SKM-1 (cell line): Measurements from ENCODE around the gene ANKAR.
A peak's percentile ranks its signal among the peaks of the same experiment; 100 is the strongest.
"Not testable (repeated sequence)": the region's sequence is repeated elsewhere in the genome, so short reads cannot be mapped to it uniquely, and the experiment has no call there.

Experiments
- DNase-seq: peaks from one replicate; lab custom pipeline; 2025; ENCODE audit not compliant: unreplicated experiment; lab: John Stamatoyannopoulos, UW

ANKAR gene

GRCh38 chr2:189674374-189675112, at the start of gene ANKAR:
Gene ANKAR, plus strand, starts transcription at chr2:189674670. Its CDS starts 1,821 bp downstream, at chr2:189676491.
- DNase-seq, result peak; percentile 57

- DNase-seq, result no peak
These were observed 48.8 kb upstream of the ANKAR start for GRCh38 chr2:189625636-189626035.

- no peak for DNase-seq
These were observed 46.7 kb upstream of the ANKAR start for GRCh38 chr2:189627789-189628188.

- DNase-seq, result no peak
These were observed 45.5 kb upstream of the ANKAR start for GRCh38 chr2:189628817-189629530.

- DNase-seq, result no peak
These were observed 44.7 kb upstream of the ANKAR start for GRCh38 chr2:189629531-189630453.

- no peak for DNase-seq
These were observed 42.6 kb upstream of the ANKAR start for GRCh38 chr2:189631849-189632248.

- DNase-seq, result no peak
These were observed 41.1 kb upstream of the ANKAR start for GRCh38 chr2:189633392-189633811.

- DNase-seq, result no peak
These were observed 39.1 kb upstream of the ANKAR start for GRCh38 chr2:189635353-189635752.

- no peak for DNase-seq
These were observed 36.0 kb upstream of the ANKAR start for GRCh38 chr2:189638301-189639006.

GRCh38 chr2:189639007-189639609, 35.4 kb upstream of the ANKAR start:
- DNase-seq, result no peak

GRCh38 chr2:189641002-189641401, 33.5 kb upstream of the ANKAR start:
- DNase-seq, result no peak

- no peak for DNase-seq
These were observed 32.9 kb upstream of the ANKAR start for GRCh38 chr2:189641590-189641989.

GRCh38 chr2:189646521-189646920, 27.9 kb upstream of the ANKAR start:
- no peak for DNase-seq

GRCh38 chr2:189648846-189649509, 25.5 kb upstream of the ANKAR start:
- no peak for DNase-seq

GRCh38 chr2:189651284-189651683, 23.2 kb upstream of the ANKAR start:
- no peak for DNase-seq

GRCh38 chr2:189653464-189653863, 21.0 kb upstream of the ANKAR start:
- DNase-seq, result not testable (repeated sequence)

GRCh38 chr2:189654641-189655040, 19.8 kb upstream of the ANKAR start:
- DNase-seq, result no peak

- DNase-seq, result peak; percentile 11
These were observed 16.6 kb upstream of the ANKAR start for GRCh38 chr2:189657867-189658266.

GRCh38 chr2:189658306-189659212, 15.9 kb upstream of the ANKAR start:
- no peak for DNase-seq
